ENCODE measurements around the gene CYBC1. TPM values are rescaled to one million over a fixed set of nuclear protein-coding genes. Genes with fewer than 3 reads are reported as not detected.

The CYBC1 gene
- total and polyA plus RNA-seq, 2 of the 8 experiments (the other 6 are each of a cell fraction or from before 2014, with no cell fraction given): 74.6 to 81.4 TPM

DNA sequence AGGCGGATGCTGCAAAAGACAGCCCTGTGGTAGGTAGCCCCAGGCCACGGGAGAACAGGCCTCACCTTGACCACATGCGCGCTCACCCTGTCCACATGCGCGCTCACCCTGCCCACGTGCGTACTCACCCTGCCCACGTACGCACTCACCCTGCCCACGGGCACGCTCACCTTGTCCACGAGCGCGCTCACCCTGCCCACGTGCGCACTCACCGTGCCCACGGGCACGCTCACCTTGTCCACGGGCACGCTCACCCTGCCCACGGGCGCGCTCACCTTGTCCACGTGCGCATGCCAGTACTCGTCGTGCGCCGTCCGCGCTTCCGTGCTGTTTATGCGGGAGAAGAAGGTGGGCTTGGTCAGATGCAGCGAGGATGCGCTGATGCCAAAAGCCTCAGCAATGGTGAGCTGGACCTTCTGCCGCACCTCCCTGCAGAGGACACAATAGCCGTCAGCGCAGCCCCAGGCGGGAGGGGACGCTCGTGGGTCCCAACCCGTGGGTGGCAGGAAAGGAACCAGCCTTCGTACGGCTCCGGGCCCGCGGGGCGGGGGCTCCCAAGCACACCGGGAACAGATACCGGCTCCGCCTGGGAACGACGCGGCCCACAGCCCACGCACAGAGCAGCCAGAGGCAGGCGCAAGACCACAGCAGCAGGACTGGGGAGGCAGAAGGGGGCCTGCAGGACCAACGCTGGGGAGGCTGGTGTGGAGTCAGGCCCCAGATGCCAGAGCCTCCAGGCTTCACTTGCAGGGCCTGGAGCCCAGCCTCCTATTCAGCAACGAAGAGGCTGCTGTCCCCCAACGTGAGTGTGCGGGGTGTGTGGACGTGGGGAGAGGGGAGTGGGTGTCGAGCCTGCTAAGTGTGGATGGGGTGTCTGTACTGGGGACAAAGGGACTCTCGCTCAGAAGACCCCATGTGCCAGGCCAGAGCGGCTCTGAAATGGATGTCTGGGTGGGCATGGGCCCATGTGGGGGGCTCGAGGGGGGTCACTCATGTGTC, 46.6 kb downstream of the CYBC1 start (continued):
- TF ChIP-seq, protein P1, sequence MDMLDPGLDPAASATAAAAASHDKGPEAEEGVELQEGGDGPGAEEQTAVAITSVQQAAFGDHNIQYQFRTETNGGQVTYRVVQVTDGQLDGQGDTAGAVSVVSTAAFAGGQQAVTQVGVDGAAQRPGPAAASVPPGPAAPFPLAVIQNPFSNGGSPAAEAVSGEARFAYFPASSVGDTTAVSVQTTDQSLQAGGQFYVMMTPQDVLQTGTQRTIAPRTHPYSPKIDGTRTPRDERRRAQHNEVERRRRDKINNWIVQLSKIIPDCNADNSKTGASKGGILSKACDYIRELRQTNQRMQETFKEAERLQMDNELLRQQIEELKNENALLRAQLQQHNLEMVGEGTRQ (IDR thresholded peaks at IDR 0.05; ENCODE audit: low read length): no peak
- TF ChIP-seq SP4 (IDR thresholded peaks at IDR 0.05; ENCODE audit: low read length): no peak
- TF ChIP-seq, protein P2, sequence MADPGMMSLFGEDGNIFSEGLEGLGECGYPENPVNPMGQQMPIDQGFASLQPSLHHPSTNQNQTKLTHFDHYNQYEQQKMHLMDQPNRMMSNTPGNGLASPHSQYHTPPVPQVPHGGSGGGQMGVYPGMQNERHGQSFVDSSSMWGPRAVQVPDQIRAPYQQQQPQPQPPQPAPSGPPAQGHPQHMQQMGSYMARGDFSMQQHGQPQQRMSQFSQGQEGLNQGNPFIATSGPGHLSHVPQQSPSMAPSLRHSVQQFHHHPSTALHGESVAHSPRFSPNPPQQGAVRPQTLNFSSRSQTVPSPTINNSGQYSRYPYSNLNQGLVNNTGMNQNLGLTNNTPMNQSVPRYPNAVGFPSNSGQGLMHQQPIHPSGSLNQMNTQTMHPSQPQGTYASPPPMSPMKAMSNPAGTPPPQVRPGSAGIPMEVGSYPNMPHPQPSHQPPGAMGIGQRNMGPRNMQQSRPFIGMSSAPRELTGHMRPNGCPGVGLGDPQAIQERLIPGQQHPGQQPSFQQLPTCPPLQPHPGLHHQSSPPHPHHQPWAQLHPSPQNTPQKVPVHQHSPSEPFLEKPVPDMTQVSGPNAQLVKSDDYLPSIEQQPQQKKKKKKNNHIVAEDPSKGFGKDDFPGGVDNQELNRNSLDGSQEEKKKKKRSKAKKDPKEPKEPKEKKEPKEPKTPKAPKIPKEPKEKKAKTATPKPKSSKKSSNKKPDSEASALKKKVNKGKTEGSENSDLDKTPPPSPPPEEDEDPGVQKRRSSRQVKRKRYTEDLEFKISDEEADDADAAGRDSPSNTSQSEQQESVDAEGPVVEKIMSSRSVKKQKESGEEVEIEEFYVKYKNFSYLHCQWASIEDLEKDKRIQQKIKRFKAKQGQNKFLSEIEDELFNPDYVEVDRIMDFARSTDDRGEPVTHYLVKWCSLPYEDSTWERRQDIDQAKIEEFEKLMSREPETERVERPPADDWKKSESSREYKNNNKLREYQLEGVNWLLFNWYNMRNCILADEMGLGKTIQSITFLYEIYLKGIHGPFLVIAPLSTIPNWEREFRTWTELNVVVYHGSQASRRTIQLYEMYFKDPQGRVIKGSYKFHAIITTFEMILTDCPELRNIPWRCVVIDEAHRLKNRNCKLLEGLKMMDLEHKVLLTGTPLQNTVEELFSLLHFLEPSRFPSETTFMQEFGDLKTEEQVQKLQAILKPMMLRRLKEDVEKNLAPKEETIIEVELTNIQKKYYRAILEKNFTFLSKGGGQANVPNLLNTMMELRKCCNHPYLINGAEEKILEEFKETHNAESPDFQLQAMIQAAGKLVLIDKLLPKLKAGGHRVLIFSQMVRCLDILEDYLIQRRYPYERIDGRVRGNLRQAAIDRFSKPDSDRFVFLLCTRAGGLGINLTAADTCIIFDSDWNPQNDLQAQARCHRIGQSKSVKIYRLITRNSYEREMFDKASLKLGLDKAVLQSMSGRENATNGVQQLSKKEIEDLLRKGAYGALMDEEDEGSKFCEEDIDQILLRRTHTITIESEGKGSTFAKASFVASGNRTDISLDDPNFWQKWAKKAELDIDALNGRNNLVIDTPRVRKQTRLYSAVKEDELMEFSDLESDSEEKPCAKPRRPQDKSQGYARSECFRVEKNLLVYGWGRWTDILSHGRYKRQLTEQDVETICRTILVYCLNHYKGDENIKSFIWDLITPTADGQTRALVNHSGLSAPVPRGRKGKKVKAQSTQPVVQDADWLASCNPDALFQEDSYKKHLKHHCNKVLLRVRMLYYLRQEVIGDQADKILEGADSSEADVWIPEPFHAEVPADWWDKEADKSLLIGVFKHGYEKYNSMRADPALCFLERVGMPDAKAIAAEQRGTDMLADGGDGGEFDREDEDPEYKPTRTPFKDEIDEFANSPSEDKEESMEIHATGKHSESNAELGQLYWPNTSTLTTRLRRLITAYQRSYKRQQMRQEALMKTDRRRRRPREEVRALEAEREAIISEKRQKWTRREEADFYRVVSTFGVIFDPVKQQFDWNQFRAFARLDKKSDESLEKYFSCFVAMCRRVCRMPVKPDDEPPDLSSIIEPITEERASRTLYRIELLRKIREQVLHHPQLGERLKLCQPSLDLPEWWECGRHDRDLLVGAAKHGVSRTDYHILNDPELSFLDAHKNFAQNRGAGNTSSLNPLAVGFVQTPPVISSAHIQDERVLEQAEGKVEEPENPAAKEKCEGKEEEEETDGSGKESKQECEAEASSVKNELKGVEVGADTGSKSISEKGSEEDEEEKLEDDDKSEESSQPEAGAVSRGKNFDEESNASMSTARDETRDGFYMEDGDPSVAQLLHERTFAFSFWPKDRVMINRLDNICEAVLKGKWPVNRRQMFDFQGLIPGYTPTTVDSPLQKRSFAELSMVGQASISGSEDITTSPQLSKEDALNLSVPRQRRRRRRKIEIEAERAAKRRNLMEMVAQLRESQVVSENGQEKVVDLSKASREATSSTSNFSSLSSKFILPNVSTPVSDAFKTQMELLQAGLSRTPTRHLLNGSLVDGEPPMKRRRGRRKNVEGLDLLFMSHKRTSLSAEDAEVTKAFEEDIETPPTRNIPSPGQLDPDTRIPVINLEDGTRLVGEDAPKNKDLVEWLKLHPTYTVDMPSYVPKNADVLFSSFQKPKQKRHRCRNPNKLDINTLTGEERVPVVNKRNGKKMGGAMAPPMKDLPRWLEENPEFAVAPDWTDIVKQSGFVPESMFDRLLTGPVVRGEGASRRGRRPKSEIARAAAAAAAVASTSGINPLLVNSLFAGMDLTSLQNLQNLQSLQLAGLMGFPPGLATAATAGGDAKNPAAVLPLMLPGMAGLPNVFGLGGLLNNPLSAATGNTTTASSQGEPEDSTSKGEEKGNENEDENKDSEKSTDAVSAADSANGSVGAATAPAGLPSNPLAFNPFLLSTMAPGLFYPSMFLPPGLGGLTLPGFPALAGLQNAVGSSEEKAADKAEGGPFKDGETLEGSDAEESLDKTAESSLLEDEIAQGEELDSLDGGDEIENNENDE (IDR thresholded peaks at IDR 0.05; ENCODE audit: insufficient replicate concordance, low read length): no peak
- TF ChIP-seq HDAC2 (IDR thresholded peaks at IDR 0.05; ENCODE audit: borderline replicate concordance in 1 of 2, low read depth in 2 of 2, low read length in 2 of 2): no peak
- no peak for TF ChIP-seq BRCA1 (IDR thresholded peaks at IDR 0.05; ENCODE audit: low read depth, low read length)
- TF ChIP-seq, protein P3, sequence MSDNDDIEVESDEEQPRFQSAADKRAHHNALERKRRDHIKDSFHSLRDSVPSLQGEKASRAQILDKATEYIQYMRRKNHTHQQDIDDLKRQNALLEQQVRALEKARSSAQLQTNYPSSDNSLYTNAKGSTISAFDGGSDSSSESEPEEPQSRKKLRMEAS (IDR thresholded peaks at IDR 0.05): no peak
- TF ChIP-seq NRF1 (IDR thresholded peaks at IDR 0.05; ENCODE audit: low read depth, low read length): no peak

All from H1 (cell line).